ENCODE results near the gene HEXB. TPM values are rescaled to one million over a fixed set of nuclear protein-coding genes. Genes with fewer than 3 reads are reported as not detected.

HEXB gene
- total RNA-seq, 1 experiment from 2014 or later = 56.3 TPM

DNA sequence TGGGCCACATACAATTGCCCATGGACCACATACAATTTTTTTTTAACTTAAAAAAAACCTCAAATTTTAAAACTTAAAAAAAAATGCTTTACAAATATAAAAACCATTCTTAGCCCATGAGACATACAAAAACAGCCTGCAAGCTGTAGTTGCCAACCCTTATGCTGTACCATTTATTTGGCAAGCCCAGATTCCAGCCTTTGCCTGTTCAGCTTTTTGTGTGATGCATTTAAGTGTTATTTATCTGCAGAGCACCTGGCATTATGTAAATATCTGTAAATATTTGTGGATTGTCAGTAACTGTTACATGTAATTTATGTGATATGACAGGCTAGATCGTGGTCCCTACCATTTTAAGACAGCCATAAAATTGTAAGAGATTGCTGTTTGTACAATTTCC is 32.6 kb downstream of the HEXB start:
- Histone ChIP-seq H3K79me2 (ENCODE audit: insufficient read depth, low read length) (no peaks in the 10 kb centered on the region), H2BK12ac (ENCODE audit: insufficient read length, low read depth, low read length) (no peak overlapping the region), H3K4me2 (ENCODE audit: insufficient read depth, insufficient read length, low read length) (no peak overlapping the region), H3K18ac (ENCODE audit: insufficient read length, low read depth, low read length) (no peak overlapping the region), H4K8ac (replicated peaks; ENCODE audit: insufficient read length, low read depth, low read length) (no peak overlapping the region), H2AFZ (ENCODE audit: low read length) (no peak overlapping the region), H2BK5ac (ENCODE audit: insufficient read length, low read length) (no peak overlapping the region), H3K27ac (ENCODE audit: insufficient read length, low read depth, low read length) (no peak overlapping the region), H4K5ac (ENCODE audit: insufficient read length, low read depth, low read length) (no peak overlapping the region), H2BK20ac (ENCODE audit: low read depth, low read length, poor library complexity, severe bottlenecking) (no peak overlapping the region), H3K4me1 (ENCODE audit: insufficient read depth, low read length) (no peaks in the 10 kb centered on the region), H4K20me1 (ENCODE audit: control insufficient read depth, insufficient read depth, insufficient read length) (no peaks in the 10 kb centered on the region), H2BK120ac (ENCODE audit: low read depth, low read length, poor library complexity, severe bottlenecking) (no peak overlapping the region), H3K23ac (ENCODE audit: insufficient read length, low read depth, low read length) (no peak overlapping the region), H3K79me1 (ENCODE audit: insufficient read depth, low read depth, low read length, poor library complexity, severe bottlenecking) (no peaks in the 10 kb centered on the region), H3K27me3 (ENCODE audit: insufficient read depth, low read length) (no peaks in the 10 kb centered on the region), H3K9me3 (ENCODE audit: control insufficient read depth, low read depth, low read length) (no peaks in the 10 kb centered on the region), H3K4ac (ENCODE audit: low read depth, low read length) (no peak overlapping the region), H2AK5ac (ENCODE audit: insufficient read length, low read length) (no peak overlapping the region), H3K56ac (ENCODE audit: insufficient read length, low read depth, low read length) (no peak overlapping the region), H2BK15ac (ENCODE audit: low read depth, low read length) (no peak overlapping the region), H3K23me2 (ENCODE audit: insufficient read length, low read depth, low read length, poor library complexity, severe bottlenecking) (no peaks in the 10 kb centered on the region), H3K14ac (ENCODE audit: insufficient read depth, low read length) (no peak overlapping the region), H3K9ac (ENCODE audit: extremely low read depth, insufficient read length, low read length) (no peak overlapping the region), H4K91ac (ENCODE audit: insufficient read length, low read depth, low read length) (no peak overlapping the region), H3T11ph (ENCODE audit: low read length) (no peak overlapping the region)
- no peaks in the 10 kb centered on the region for H3K4me1 Mint-ChIP-seq
- peaks cover 9 to 27% (median 25%) of the 10 kb centered on the region in 3 experiments; a peak in 6 of 7 replicates for H3K36me3 Mint-ChIP-seq (ENCODE audit: insufficient read depth in 1 of 3, low read depth in 3 of 3)
- no peak for DNase-seq
- no peaks in the 10 kb centered on the region; a peak in 1 of 5 replicates for H3K9me3 Mint-ChIP-seq
- TF ChIP-seq, protein P1, sequence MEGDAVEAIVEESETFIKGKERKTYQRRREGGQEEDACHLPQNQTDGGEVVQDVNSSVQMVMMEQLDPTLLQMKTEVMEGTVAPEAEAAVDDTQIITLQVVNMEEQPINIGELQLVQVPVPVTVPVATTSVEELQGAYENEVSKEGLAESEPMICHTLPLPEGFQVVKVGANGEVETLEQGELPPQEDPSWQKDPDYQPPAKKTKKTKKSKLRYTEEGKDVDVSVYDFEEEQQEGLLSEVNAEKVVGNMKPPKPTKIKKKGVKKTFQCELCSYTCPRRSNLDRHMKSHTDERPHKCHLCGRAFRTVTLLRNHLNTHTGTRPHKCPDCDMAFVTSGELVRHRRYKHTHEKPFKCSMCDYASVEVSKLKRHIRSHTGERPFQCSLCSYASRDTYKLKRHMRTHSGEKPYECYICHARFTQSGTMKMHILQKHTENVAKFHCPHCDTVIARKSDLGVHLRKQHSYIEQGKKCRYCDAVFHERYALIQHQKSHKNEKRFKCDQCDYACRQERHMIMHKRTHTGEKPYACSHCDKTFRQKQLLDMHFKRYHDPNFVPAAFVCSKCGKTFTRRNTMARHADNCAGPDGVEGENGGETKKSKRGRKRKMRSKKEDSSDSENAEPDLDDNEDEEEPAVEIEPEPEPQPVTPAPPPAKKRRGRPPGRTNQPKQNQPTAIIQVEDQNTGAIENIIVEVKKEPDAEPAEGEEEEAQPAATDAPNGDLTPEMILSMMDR (conservative IDR thresholded peaks at IDR 0.05) = no peak
- no peaks in the 10 kb centered on the region for H3K27me3 Mint-ChIP-seq (ENCODE audit: low read depth)
- WGBS (ENCODE audit: extremely low coverage, insufficient read length, low lambda C conversion rate) = no CpG with 5 or more reads among the region's 1 CpG
- no peak overlapping the region for H3K27ac Mint-ChIP-seq
- no peak overlapping the region for H3K4me3 Mint-ChIP-seq

Measured in H9 (cell line).